Measurements from ENCODE around the gene RSBN1L. TPM values are rescaled to one million over a fixed set of nuclear protein-coding genes. Genes with fewer than 3 reads are reported as not detected.

RSBN1L gene
- total RNA-seq (2022) (21.4 and 25.3 TPM in 2 replicates), Bru-seq, nascent RNA (percentile 88 among the genes with signal in this experiment), BruChase-seq, experiment 1, labeled RNA remaining after a 2-hour chase (percentile 85 among the genes with signal in this experiment), BruChase-seq, experiment 2, labeled RNA remaining after a 6-hour chase (percentile 76 among the genes with signal in this experiment)
- long read RNA-seq, full-length matches to known transcripts: 43 of 69 reads
- long read RNA-seq, partial matches to known transcripts: 14 of 69 reads
- long read RNA-seq, other reads (novel, unspliced or antisense): 12 of 69 reads

GRCh38 chr7:77696057-77696642, at the start of gene RSBN1L:
Gene RSBN1L, plus strand, starts transcription at chr7:77696459. Its CDS starts 11 bp downstream, at chr7:77696470.
- ChIA-PET CTCF (interaction anchor here (0.5 to 1.5 kb wide), 3 partner anchors 32 to 280 kb away, joined by 4 to 7 read pairs (median 4); partner anchors contain the start of gene GSAP), POLR2A (interaction anchor here (0.5 to 0.9 kb wide), 6 partner anchors 9 to 324 kb away, joined by 3 read pairs; no protein-coding TSS in a partner anchor)
- intact Hi-C loops (cut with micrococcal nuclease; ENCODE audit: unreplicated experiment): loop anchor here (1.0 to 2.0 kb wide), 4 partner anchors 17 to 63 kb away; no protein-coding TSS in a partner anchor
- Histone ChIP-seq H3K27me3 (replicated peaks; ENCODE audit: control insufficient read depth, insufficient read depth, low read length) (no peaks in the 10 kb centered on the region), H3K9me3 (no peaks in the 10 kb centered on the region), H3K36me3 (ENCODE audit: control insufficient read depth, insufficient read depth, low read length) (no peaks in the 10 kb centered on the region; the same call in 1 of the 2 replicates), H3K4me1 (peaks cover 24% of the 10 kb centered on the region), H3K4me3 (ENCODE audit: low read depth, low read length) (peak within 1 kb of the TSS; percentile 99)
- TF ChIP-seq CTCF (IDR thresholded peaks at IDR 0.05; ENCODE audit: insufficient read depth in 1 of 2, low read depth in 1 of 2, low read length in 1 of 2, severe bottlenecking in 1 of 2, unreplicated experiment in 1 of 2): peak in 1 of 2 experiments; percentile 10
- H3K27ac Mint-ChIP-seq (ENCODE audit: unreplicated experiment): peak within 1 kb of the TSS; percentile 97
- peaks cover 30% of the 10 kb centered on the region for H3K4me1 Mint-ChIP-seq (ENCODE audit: low read depth, unreplicated experiment)
- H3K9me3 Mint-ChIP-seq (ENCODE audit: unreplicated experiment): no peaks in the 10 kb centered on the region
- H3K27me3 Mint-ChIP-seq (ENCODE audit: insufficient read depth, unreplicated experiment): no peaks in the 10 kb centered on the region
- peak; percentile 99 for DNase-seq
- peaks cover 30% of the 10 kb centered on the region for H3K36me3 Mint-ChIP-seq (ENCODE audit: insufficient read depth, unreplicated experiment)
- peak within 1 kb of the TSS; percentile 100 for H3K4me3 Mint-ChIP-seq (ENCODE audit: unreplicated experiment)
- BruUV-seq (replicated peaks): no TSS peak

- Histone ChIP-seq H3K36me3 (ENCODE audit: control insufficient read depth, insufficient read depth, low read length) (no peaks in the 10 kb centered on the region; the same call in 1 of the 2 replicates), H3K4me1 (peaks cover 31% of the 10 kb centered on the region), H3K4me3 (ENCODE audit: low read depth, low read length) (no peak overlapping the region), H3K9me3 (no peaks in the 10 kb centered on the region), H3K27me3 (replicated peaks; ENCODE audit: control insufficient read depth, insufficient read depth, low read length) (no peaks in the 10 kb centered on the region)
- Mint-ChIP-seq H3K4me1 (ENCODE audit: low read depth, unreplicated experiment) (peaks cover 12% of the 10 kb centered on the region), H3K27ac (ENCODE audit: unreplicated experiment) (peak overlapping the region; percentile 65), H3K36me3 (ENCODE audit: insufficient read depth, unreplicated experiment) (peaks cover 43% of the 10 kb centered on the region), H3K27me3 (ENCODE audit: insufficient read depth, unreplicated experiment) (no peaks in the 10 kb centered on the region), H3K4me3 (ENCODE audit: unreplicated experiment) (no peak overlapping the region), H3K9me3 (ENCODE audit: unreplicated experiment) (no peaks in the 10 kb centered on the region)
- CTCF ChIA-PET: interaction anchor here (0.7 to 1.3 kb wide), 2 partner anchors 10 to 111 kb away, joined by 3 to 8 read pairs; no protein-coding TSS in a partner anchor
- no peak for DNase-seq
- BruUV-seq (replicated peaks): no TSS peak
- TF ChIP-seq CTCF (IDR thresholded peaks at IDR 0.05; ENCODE audit: insufficient read depth in 1 of 2, low read depth in 1 of 2, low read length in 1 of 2, severe bottlenecking in 1 of 2, unreplicated experiment in 1 of 2): no peak
- POLR2A ChIA-PET: no interaction called here
- intact Hi-C loops (cut with micrococcal nuclease; ENCODE audit: unreplicated experiment): no loop called here
Measured at GRCh38 chr7:77648742-77649338, 47.4 kb upstream of the RSBN1L start.

Measured in Caco-2 (cell line).